Mesothelial cell of epicardium (in vitro differentiated cells): ENCODE results near the gene UPK1A. TPM values are rescaled to one million over a fixed set of nuclear protein-coding genes. Genes with fewer than 3 reads are reported as not detected.

Experiments
- DNase-seq, 2 experiments: peaks; one replicate each; pipeline ENCODE4 v3.0.0; 2021; ENCODE audit warnings: low spot score in 2 of 2; ENCODE audit not compliant: unreplicated experiment in 2 of 2
- H3K27ac Mint-ChIP-seq: 2 replicates; pipeline ENCODE4 v1.8.0; 2021; ENCODE audit warnings: mixed read lengths
- H3K27me3 Mint-ChIP-seq: 2 replicates; pipeline ENCODE4 v1.8.0; 2021; ENCODE audit warnings: low read depth, mixed read lengths
- H3K36me3 Mint-ChIP-seq: 2 replicates; pipeline ENCODE4 v1.8.0; 2021; ENCODE audit warnings: mixed read lengths
- H3K4me1 Mint-ChIP-seq: 2 replicates; pipeline ENCODE4 v1.8.0; 2021; ENCODE audit warnings: mixed read lengths
- H3K4me3 Mint-ChIP-seq: 2 replicates; pipeline ENCODE4 v1.8.0; 2021; ENCODE audit warnings: mild to moderate bottlenecking, moderate library complexity, mixed read lengths
- H3K9me3 Mint-ChIP-seq: 2 replicates; pipeline ENCODE4 v1.8.0; 2021; ENCODE audit warnings: mixed read lengths
- CTCF ChIP-seq: fragments of 200-600 bp; sonication (generic); IDR thresholded peaks from one replicate; pipeline ENCODE4 v1.5.0; 2021; ENCODE audit warnings: antibody characterized with exemption; ENCODE audit not compliant: unreplicated experiment
- total RNA-seq: library from RNA; stranded (reverse); gene quantifications from 3 replicates; pipeline ENCODE4 v1.2.1, GENCODE V29; 2021

UPK1A gene
- total RNA-seq, 1 donor from 2014 or later, result 2.0 TPM

- Mint-ChIP-seq H3K36me3 (peaks cover 36% of the 10 kb centered on the region), H3K4me1 (peaks cover 2% of the 10 kb centered on the region), H3K4me3 (no peak overlapping the region), H3K27me3 (peaks cover under 1% of the 10 kb centered on the region), H3K9me3 (no peaks in the 10 kb centered on the region), H3K27ac (no peak overlapping the region)
- no peak for DNase-seq
- no peak for TF ChIP-seq CTCF
These were observed 32.4 kb upstream of the UPK1A start for GRCh38 chr19:35633727-35634440.

DNA sequence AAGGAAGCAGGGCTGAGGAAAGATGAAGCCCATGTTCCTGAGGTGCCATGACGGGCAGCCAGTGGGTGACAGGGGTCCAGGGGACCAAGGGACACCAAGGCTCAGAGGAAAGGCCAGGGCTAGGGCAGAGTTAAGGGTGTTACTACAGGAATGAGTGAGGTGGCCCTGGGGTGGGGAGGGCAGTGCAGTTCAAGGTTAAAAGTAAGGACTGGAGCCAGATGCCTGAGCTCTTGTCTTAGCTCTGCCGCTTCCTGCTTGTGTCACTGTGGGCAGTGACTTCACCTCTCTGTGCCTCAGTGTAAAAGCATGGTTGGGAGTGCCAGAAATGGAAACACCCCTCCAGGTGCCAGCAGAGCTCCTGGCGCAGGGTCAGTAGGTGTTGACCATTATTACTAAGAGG is 29.7 kb upstream of the UPK1A start:
- no peak for TF ChIP-seq CTCF
- peaks cover 3% of the 10 kb centered on the region for H3K4me1 Mint-ChIP-seq
- no peak overlapping the region for H3K27ac Mint-ChIP-seq
- no peaks in the 10 kb centered on the region for H3K9me3 Mint-ChIP-seq
- no peak overlapping the region for H3K4me3 Mint-ChIP-seq
- no peak for DNase-seq
- H3K36me3 Mint-ChIP-seq, result peaks cover 30% of the 10 kb centered on the region
- H3K27me3 Mint-ChIP-seq, result no peaks in the 10 kb centered on the region

- H3K27ac Mint-ChIP-seq, result no peak overlapping the region
- H3K27me3 Mint-ChIP-seq, result no peaks in the 10 kb centered on the region
- no peak for DNase-seq
- no peaks in the 10 kb centered on the region for H3K9me3 Mint-ChIP-seq
- no peak for TF ChIP-seq CTCF
- H3K36me3 Mint-ChIP-seq, result peaks cover 25% of the 10 kb centered on the region
- peaks cover 3% of the 10 kb centered on the region for H3K4me1 Mint-ChIP-seq
- H3K4me3 Mint-ChIP-seq, result no peak overlapping the region
These were observed 29.2 kb upstream of the UPK1A start for GRCh38 chr19:35637165-35637564.

DNA sequence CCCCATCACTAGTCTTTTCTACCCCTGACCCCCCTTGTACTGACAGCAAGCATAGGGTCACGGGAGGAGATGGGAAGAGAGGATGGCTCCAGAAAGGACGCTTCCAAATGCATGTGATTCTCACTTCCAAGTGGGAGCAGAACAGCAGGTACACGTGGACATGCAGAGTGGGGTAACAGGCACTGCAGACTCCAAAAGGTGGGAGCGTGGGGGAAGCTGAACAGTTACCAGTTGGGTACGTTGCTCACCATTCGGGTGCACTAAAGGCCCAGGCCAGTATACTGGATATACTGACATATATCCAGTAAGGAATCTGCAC is 27.0 kb upstream of the UPK1A start:
- Mint-ChIP-seq H3K27ac (no peak overlapping the region), H3K9me3 (no peaks in the 10 kb centered on the region), H3K36me3 (peaks cover 18% of the 10 kb centered on the region), H3K4me1 (peaks cover 4% of the 10 kb centered on the region), H3K4me3 (no peak overlapping the region), H3K27me3 (no peaks in the 10 kb centered on the region)
- TF ChIP-seq CTCF, result no peak
- no peak for DNase-seq

DNA sequence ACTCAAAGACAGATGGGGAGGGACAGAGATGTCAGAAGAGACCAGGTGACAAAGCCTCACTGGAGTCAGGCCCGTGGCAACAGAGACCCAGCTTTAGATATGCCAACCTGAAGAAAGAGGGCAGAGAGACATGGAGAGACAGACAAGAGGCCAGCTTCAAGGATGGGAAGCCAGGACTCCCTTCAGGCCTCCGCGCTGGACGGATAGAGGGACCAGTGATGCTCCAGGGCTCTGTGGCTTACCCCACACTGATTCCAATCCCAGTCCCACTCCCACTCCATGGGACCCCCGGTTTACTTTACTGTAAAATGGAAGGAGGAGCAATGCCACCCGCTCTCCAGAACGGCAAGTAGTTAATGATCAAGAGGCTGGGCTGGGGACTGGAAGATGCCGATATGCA is 26.5 kb upstream of the UPK1A start:
- Mint-ChIP-seq H3K4me1 (peaks cover 9% of the 10 kb centered on the region), H3K36me3 (peaks cover 18% of the 10 kb centered on the region), H3K4me3 (no peak overlapping the region), H3K27ac (no peak overlapping the region), H3K27me3 (no peaks in the 10 kb centered on the region), H3K9me3 (no peaks in the 10 kb centered on the region)
- TF ChIP-seq CTCF, result no peak
- no peak for DNase-seq
